DND-41 (cell line): ENCODE measurements around the gene LTA4H.

Experiments
- ATAC-seq: fragments of 200-7000 bp; cut with Tn5 transposase; 3 replicates; pipeline ENCODE4 v1.9.1; 2021; ENCODE audit warnings: low read depth; ENCODE audit not compliant: insufficient read depth
- DNase-seq: peaks from one replicate; pipeline ENCODE4 v3.0.0-alpha.2; 2020
- H2AFZ ChIP-seq: 2 replicates; pipeline ENCODE4 v1.6.0; 2012; ENCODE audit warnings: low read depth, low read length
- H3K27ac ChIP-seq: 2 replicates; pipeline ENCODE4 v1.5.1; 2012; ENCODE audit warnings: low read length, inconsistent platforms
- H3K27me3 ChIP-seq: fragments of 200-600 bp; sonication (generic); 2 replicates; pipeline ENCODE4 v1.6.0; 2012; ENCODE audit warnings: low read length, mild to moderate bottlenecking, inconsistent platforms; ENCODE audit not compliant: insufficient read depth, poor library complexity
- H3K36me3 ChIP-seq: 2 replicates; pipeline ENCODE4 v1.5.1; 2012; ENCODE audit warnings: low read length, inconsistent platforms; ENCODE audit not compliant: insufficient read depth
- H3K4me1 ChIP-seq: 2 replicates; pipeline ENCODE4 v1.5.1; 2012; ENCODE audit warnings: mild to moderate bottlenecking, low read length; ENCODE audit not compliant: insufficient read depth
- H3K4me2 ChIP-seq: 2 replicates; pipeline ENCODE4 v1.6.0; 2012; ENCODE audit warnings: mild to moderate bottlenecking, moderate library complexity, low read length, inconsistent platforms; ENCODE audit not compliant: insufficient read depth
- H3K4me3 ChIP-seq, 2 experiments: fragments of 200-600 bp in 1 of 2; shearing (Covaris generic) in 1 of 2; 2 replicates each; pipeline ENCODE4 v1.5.1; 2012 to 2016; ENCODE audit warnings: inconsistent platforms in 2 of 2, low read length in 2 of 2, mild to moderate bottlenecking in 2 of 2, low read depth in 1 of 2, moderate library complexity in 1 of 2
- H3K79me2 ChIP-seq: 2 replicates; pipeline ENCODE4 v1.6.0; 2012; ENCODE audit warnings: low read length, inconsistent platforms; ENCODE audit not compliant: insufficient read depth
- H3K9ac ChIP-seq: 2 replicates; pipeline ENCODE4 v1.6.0; 2012; ENCODE audit warnings: low read depth, mild to moderate bottlenecking, inconsistent platforms, low read length, moderate library complexity
- H3K9me3 ChIP-seq: 2 replicates; pipeline ENCODE4 v1.5.1; 2012; ENCODE audit warnings: low read length, moderate library complexity, mild to moderate bottlenecking, inconsistent platforms; ENCODE audit not compliant: insufficient read depth, severe bottlenecking
- H4K20me1 ChIP-seq: 2 replicates; pipeline ENCODE4 v1.6.0; 2012; ENCODE audit warnings: low read length; ENCODE audit not compliant: insufficient read depth
- CTCF ChIP-seq: IDR thresholded peaks from 2 replicates; pipeline ENCODE4 v1.5.1; 2012; ENCODE audit warnings: borderline replicate concordance, low read length, moderate library complexity, mild to moderate bottlenecking; ENCODE audit not compliant: poor library complexity, severe bottlenecking; ENCODE audit errors: extremely low read depth
- EZH2 ChIP-seq: IDR thresholded peaks from 3 replicates; pipeline ENCODE4 v1.6.1; 2012; ENCODE audit warnings: borderline replicate concordance, low read depth, mild to moderate bottlenecking, moderate library complexity, low read length, inconsistent platforms; ENCODE audit not compliant: severe bottlenecking

The LTA4H gene

GRCh38 chr12:96041181-96041580 is 5.8 kb upstream of the LTA4H start:
- Histone ChIP-seq H3K27ac (no peak overlapping the region), H3K4me2 (no peak overlapping the region), H3K4me1 (peaks cover 10% of the 10 kb centered on the region), H3K27me3 (no peaks in the 10 kb centered on the region), H3K36me3 (no peaks in the 10 kb centered on the region), H3K9ac (no peak overlapping the region), H2AFZ (no peak overlapping the region), H3K4me3 (no peak overlapping the region), H3K79me2 (no peaks in the 10 kb centered on the region), H3K9me3 (no peaks in the 10 kb centered on the region), H4K20me1 (no peaks in the 10 kb centered on the region)
- ATAC-seq (no peak), DNase-seq (no peak)
- TF ChIP-seq EZH2 = no peak

GRCh38 chr12:96040305-96041133 is 5.1 kb upstream of the LTA4H start:
- Histone ChIP-seq H4K20me1 (no peaks in the 10 kb centered on the region), H3K27ac (no peak overlapping the region), H2AFZ (no peak overlapping the region), H3K4me1 (peaks cover 13% of the 10 kb centered on the region), H3K36me3 (no peaks in the 10 kb centered on the region), H3K9me3 (no peaks in the 10 kb centered on the region), H3K9ac (no peak overlapping the region), H3K79me2 (no peaks in the 10 kb centered on the region), H3K4me2 (no peak overlapping the region), H3K4me3 (no peak overlapping the region), H3K27me3 (no peaks in the 10 kb centered on the region)
- no peak for TF ChIP-seq CTCF
- DNase-seq = no peak
- ATAC-seq = no peak

GRCh38 chr12:96039516-96039915 is 4.1 kb upstream of the LTA4H start:
- Histone ChIP-seq H2AFZ (no peak overlapping the region), H3K27ac (no peak overlapping the region), H3K27me3 (no peaks in the 10 kb centered on the region), H3K4me3 (no peak overlapping the region), H3K36me3 (no peaks in the 10 kb centered on the region; the same call in 1 of the 2 replicates), H3K9me3 (no peaks in the 10 kb centered on the region), H3K9ac (no peak overlapping the region), H3K79me2 (peaks cover 9% of the 10 kb centered on the region), H3K4me2 (no peak overlapping the region), H3K4me1 (peaks cover 17% of the 10 kb centered on the region), H4K20me1 (no peaks in the 10 kb centered on the region)
- TF ChIP-seq EZH2 (no peak), CTCF (no peak)
- no peak for ATAC-seq
- no peak for DNase-seq

- DNase-seq = no peak
- peak overlapping the region; percentile 95 for H3K4me2 ChIP-seq
- H3K27me3 ChIP-seq = no peaks in the 10 kb centered on the region
- ATAC-seq = no peak
- H2AFZ ChIP-seq = peak overlapping the region; percentile 70
- peaks cover 18% of the 10 kb centered on the region for H3K79me2 ChIP-seq
- no peaks in the 10 kb centered on the region for H4K20me1 ChIP-seq
- no peaks in the 10 kb centered on the region for H3K9me3 ChIP-seq
- 0 out of 4 replicates have a peak overlapping the region, but pooled peaks of 1 of the 2 experiments have one; percentile 94 for H3K4me3 ChIP-seq
- TF ChIP-seq CTCF (no peak), EZH2 (no peak)
- H3K9ac ChIP-seq = no peak overlapping the region
- peaks cover 30% of the 10 kb centered on the region for H3K4me1 ChIP-seq
- H3K27ac ChIP-seq = 0 out of 2 replicates have a peak overlapping the region, but pooled peaks have one; percentile 54
- H3K36me3 ChIP-seq = no peaks in the 10 kb centered on the region; the same call in 1 of the 2 replicates
Measured at GRCh38 chr12:96036765-96037455, 1.5 kb upstream of the LTA4H start.
